ENCODE measurements around the gene SLC11A1. TPM values are rescaled to one million over a fixed set of nuclear protein-coding genes. Genes with fewer than 3 reads are reported as not detected.

Gene SLC11A1
- total and polyA plus RNA-seq, 2 donors (not counting 1 experiment from before 2014, with no cell fraction given) = 6.5 to 65.3 TPM

- 86% methylated on average over 1 of the region's 4 CpGs for WGBS (ENCODE audit: insufficient coverage)
- no peaks in the 10 kb centered on the region for H3K36me3 ChIP-seq (replicated peaks in 1 of 2; ENCODE audit: control extremely low read depth in 1 of 2, control insufficient read depth in 1 of 2, extremely low read depth in 1 of 2, insufficient read depth in 2 of 2, low read length in 1 of 2)
- H3K4me3 ChIP-seq (ENCODE audit: control extremely low read depth in 1 of 5, extremely low read depth in 1 of 5, insufficient read depth in 1 of 5, low read depth in 2 of 5, low read length in 4 of 5) = no peak overlapping the region
- Mint-ChIP-seq H3K4me3 (no peak overlapping the region), H3K4me1 (peaks cover 14% of the 10 kb centered on the region), H3K27me3 (no peaks in the 10 kb centered on the region), H3K27ac (no peak overlapping the region), H3K9me3 (ENCODE audit: insufficient read depth) (no peaks in the 10 kb centered on the region)
- H3K27ac ChIP-seq (ENCODE audit: low read length in 2 of 2) = no peak overlapping the region
- no peak overlapping the region for H2AFZ ChIP-seq (ENCODE audit: insufficient read depth, low read depth, low read length, poor library complexity, severe bottlenecking)
- no peaks in the 10 kb centered on the region for H3K27me3 ChIP-seq (replicated peaks in 1 of 4; ENCODE audit: control extremely low read depth in 1 of 4, control insufficient read depth in 3 of 4, insufficient read depth in 4 of 4, low read length in 3 of 4)
- intact Hi-C loops (cut with micrococcal nuclease) = no loop called here
- TF ChIP-seq CTCF (IDR thresholded peaks at IDR 0.05) (no peak), EZH2 (IDR thresholded peaks at IDR 0.05; ENCODE audit: borderline replicate concordance, insufficient read depth, low read depth, low read length, poor library complexity, severe bottlenecking) (no peak)
- no peaks in the 10 kb centered on the region for H3K79me2 ChIP-seq (ENCODE audit: control insufficient read depth, insufficient read depth, low read length)
- CTCF ChIA-PET = no interaction called here
- ATAC-seq (ENCODE audit: low read depth) = no peak
- no peaks in the 10 kb centered on the region for H3K9me3 ChIP-seq (ENCODE audit: control extremely low read depth in 1 of 3, control insufficient read depth in 2 of 3, insufficient read depth in 1 of 3, low read length in 2 of 3)
- POLR2A ChIA-PET = no interaction called here
- peaks cover 14 to 15% of the 10 kb centered on the region in 2 donors for H3K4me1 ChIP-seq (ENCODE audit: control insufficient read depth in 2 of 2, insufficient read depth in 2 of 2, low read length in 2 of 2)
- H3K4me2 ChIP-seq (replicated peaks; ENCODE audit: low read depth, low read length, poor library complexity, severe bottlenecking) = no peak overlapping the region
- DNase-seq = no peak
- no peak overlapping the region for H3K9ac ChIP-seq (ENCODE audit: low read length)
- no peaks in the 10 kb centered on the region for H4K20me1 ChIP-seq (ENCODE audit: control insufficient read depth, insufficient read depth, low read length, poor library complexity, severe bottlenecking)
Measured at GRCh38 chr2:218374795-218375194, 7.3 kb upstream of the SLC11A1 start.

- H2AFZ ChIP-seq (ENCODE audit: insufficient read depth, low read depth, low read length, poor library complexity, severe bottlenecking) = no peak overlapping the region
- H3K79me2 ChIP-seq (ENCODE audit: control insufficient read depth, insufficient read depth, low read length) = no peaks in the 10 kb centered on the region
- no peaks in the 10 kb centered on the region for H4K20me1 ChIP-seq (ENCODE audit: control insufficient read depth, insufficient read depth, low read length, poor library complexity, severe bottlenecking)
- H3K9me3 Mint-ChIP-seq (ENCODE audit: insufficient read depth) = no peaks in the 10 kb centered on the region
- intact Hi-C loops (cut with micrococcal nuclease) = no loop called here
- no peaks in the 10 kb centered on the region for H3K27me3 ChIP-seq (replicated peaks in 1 of 4; ENCODE audit: control extremely low read depth in 1 of 4, control insufficient read depth in 3 of 4, insufficient read depth in 4 of 4, low read length in 3 of 4)
- H3K4me3 ChIP-seq (ENCODE audit: control extremely low read depth in 1 of 5, extremely low read depth in 1 of 5, insufficient read depth in 1 of 5, low read depth in 2 of 5, low read length in 4 of 5) = no peak overlapping the region
- H3K4me2 ChIP-seq (replicated peaks; ENCODE audit: low read depth, low read length, poor library complexity, severe bottlenecking) = no peak overlapping the region
- H3K9ac ChIP-seq (ENCODE audit: low read length) = no peak overlapping the region
- H3K36me3 ChIP-seq (replicated peaks in 1 of 2; ENCODE audit: control extremely low read depth in 1 of 2, control insufficient read depth in 1 of 2, extremely low read depth in 1 of 2, insufficient read depth in 2 of 2, low read length in 1 of 2) = no peaks in the 10 kb centered on the region
- H3K27me3 Mint-ChIP-seq = no peaks in the 10 kb centered on the region
- ChIA-PET CTCF (no interaction called here), POLR2A (no interaction called here)
- no peak for TF ChIP-seq EZH2 (IDR thresholded peaks at IDR 0.05; ENCODE audit: borderline replicate concordance, insufficient read depth, low read depth, low read length, poor library complexity, severe bottlenecking)
- TF ChIP-seq CTCF (IDR thresholded peaks at IDR 0.05) = no peak
- peaks cover 10% of the 10 kb centered on the region for H3K4me1 Mint-ChIP-seq
- H3K4me1 ChIP-seq (ENCODE audit: control insufficient read depth in 2 of 2, insufficient read depth in 2 of 2, low read length in 2 of 2) = peaks cover 10 to 11% of the 10 kb centered on the region in 2 donors
- H3K27ac Mint-ChIP-seq = no peak overlapping the region
- 49% methylated on average over 2 of the region's 2 CpGs for WGBS (ENCODE audit: insufficient coverage)
- DNase-seq (no peak), ATAC-seq (ENCODE audit: low read depth) (no peak)
- H3K27ac ChIP-seq (ENCODE audit: low read length in 2 of 2) = no peak overlapping the region
- no peak overlapping the region for H3K4me3 Mint-ChIP-seq
- H3K9me3 ChIP-seq (ENCODE audit: control extremely low read depth in 1 of 3, control insufficient read depth in 2 of 3, insufficient read depth in 1 of 3, low read length in 2 of 3) = no peaks in the 10 kb centered on the region
Measured at GRCh38 chr2:218375212-218375611, 6.9 kb upstream of the SLC11A1 start.

Data from B cell (primary cell).